HL-60/S4 (cell line): ENCODE results near the gene MYO1A.

Source experiments
- in situ Hi-C: fragments of 300-500 bp; cut with MboI; formaldehyde crosslinking; loops from 2 replicates; pipeline ENCODE4 v1.14.3; 2022; ENCODE audit warnings: low sequenced_read_pairs

MYO1A gene

GRCh38 chr12:56980268-56980667, 69.7 kb downstream of the MYO1A start:
- in situ Hi-C loops, result no loop called here

GRCh38 chr12:56979628-56980027, 70.3 kb downstream of the MYO1A start:
- in situ Hi-C loops, result no loop called here
